ENCODE results near the gene UVSSA. TPM values are rescaled to one million over a fixed set of nuclear protein-coding genes. Genes with fewer than 3 reads are reported as not detected.

Gene UVSSA
- total and polyA plus RNA-seq, 9 of the 15 experiments (the other 6 are each of a cell fraction or from before 2014, with no cell fraction given) = 0.21 to 14.6 (median 3.3) TPM

- TF ChIP-seq STAT6 (CRISPR knock-in tag; IDR thresholded peaks at IDR 0.05) (peak; percentile 99; the same call in 1 of the 2 replicates), ETV5 (CRISPR knock-in tag; IDR thresholded peaks at IDR 0.05; ENCODE audit: low read depth) (peak; percentile 99), ATF6 (CRISPR knock-in tag; IDR thresholded peaks at IDR 0.05) (peak; percentile 100), CREB3L1 (IDR thresholded peaks at IDR 0.05; ENCODE audit: borderline replicate concordance, low read depth) (peak; percentile 64; the same call in 1 of the 2 replicates)
Measured at GRCh38 chr4:1410491-1411325, 63.7 kb downstream of the UVSSA start (continued).

All from K562 (cell line).